ENCODE data around the gene GLMN.

- TF ChIP-seq EZH2 (IDR thresholded peaks at IDR 0.05; ENCODE audit: low read length), result no peak
- TF ChIP-seq CTCF (optimal IDR thresholded peaks at IDR 0.05 in 1 of 3, IDR thresholded peaks at IDR 0.05 in 1 of 3, conservative IDR thresholded peaks at IDR 0.05 in 1 of 3; ENCODE audit: extremely low read depth in 1 of 3, insufficient read depth in 2 of 3, low read length in 3 of 3), result no peak
Measured at GRCh38 chr1:92307980-92308379, 9.2 kb upstream of the GLMN start.
